NCI-H1694 (cell line): ENCODE data around the gene NDUFS8.

Experiments
- DNase-seq: peaks from one replicate; lab custom pipeline; 2025; lab: John Stamatoyannopoulos, UW

The NDUFS8 gene

DNA sequence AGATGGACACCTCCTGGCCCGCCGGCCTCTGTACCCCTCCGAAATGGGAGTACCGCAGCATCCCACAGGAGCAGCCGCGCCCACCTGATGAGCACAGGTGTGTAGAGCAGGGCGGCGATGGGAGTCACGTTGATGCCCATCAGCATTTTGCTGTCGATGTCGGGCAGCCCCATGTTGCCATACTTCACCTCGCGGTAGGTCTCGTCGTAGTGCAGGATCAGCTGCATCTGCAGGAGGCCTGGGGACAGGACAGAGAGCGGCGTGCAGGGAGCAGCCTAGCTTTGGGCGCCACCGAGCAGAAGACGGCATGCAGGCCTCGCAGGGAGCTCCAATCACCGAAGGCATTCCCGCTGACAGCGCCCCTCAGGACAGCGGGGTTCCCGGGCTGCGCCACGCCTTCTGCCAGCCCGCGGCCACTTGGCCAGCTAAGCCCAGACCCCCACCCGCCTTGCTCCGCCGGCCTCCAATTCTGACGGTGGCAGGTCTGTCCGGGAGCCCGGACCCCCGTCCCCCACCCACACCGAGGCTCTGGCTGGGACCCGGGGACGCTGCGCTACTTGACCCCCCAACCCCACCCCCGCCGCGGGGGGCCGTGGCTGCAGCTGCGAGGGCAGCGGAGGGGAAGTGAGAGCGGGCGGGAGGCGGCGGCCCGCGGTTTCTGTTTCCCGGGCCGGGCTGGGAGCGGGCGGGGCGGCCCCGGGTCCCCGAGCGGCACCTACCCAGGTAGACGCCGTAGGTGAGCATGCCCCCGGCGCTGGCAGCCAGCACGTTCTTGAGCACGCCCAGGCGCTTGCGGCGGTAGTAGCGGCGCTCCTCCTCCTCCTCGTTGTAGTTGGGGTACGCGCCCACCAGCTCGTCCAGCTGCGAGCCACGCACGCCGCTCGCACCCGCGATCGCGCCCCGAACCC, 27.3 kb upstream of the NDUFS8 start:
- DNase-seq = no peak

GRCh38 chr11:68003846-68004550, 26.5 kb upstream of the NDUFS8 start, which contains the start of gene UNC93B1:
UNC93B1 (minus strand) TSS chr11:68004097; CDS start chr11:68004043, 54 bp downstream.
- peak; percentile 18 for DNase-seq

- no peak for DNase-seq
Measured at GRCh38 chr11:68004551-68005335, 25.7 kb upstream of the NDUFS8 start.

DNA sequence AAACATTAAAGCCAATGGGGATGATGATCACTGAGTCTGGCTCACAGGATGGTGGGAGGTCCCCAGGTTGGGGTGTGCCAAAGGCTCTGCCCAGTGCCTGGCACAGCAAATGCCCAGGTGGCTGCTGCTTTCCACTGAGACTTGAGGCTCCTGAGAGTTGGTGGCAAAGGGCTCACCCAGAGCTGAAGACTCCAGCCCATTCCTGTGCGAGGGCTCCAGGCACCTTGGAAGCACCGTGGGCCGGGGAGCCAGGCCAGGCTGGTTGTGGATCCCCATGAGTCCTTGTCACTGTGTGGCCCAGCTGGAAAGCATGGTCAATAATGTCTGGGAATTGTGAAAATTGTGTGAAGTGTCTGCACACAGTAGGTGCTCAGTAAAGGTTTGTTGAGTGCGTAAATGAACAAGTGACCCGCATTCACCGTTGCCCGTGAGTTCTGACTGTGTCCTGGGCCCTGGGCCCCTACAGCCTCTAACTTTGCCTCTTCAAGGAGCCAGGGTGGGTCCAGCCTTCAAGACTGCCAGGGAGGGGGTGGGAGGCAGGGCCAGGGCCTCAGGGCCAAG, 23.8 kb upstream of the NDUFS8 start:
- DNase-seq = no peak

DNA sequence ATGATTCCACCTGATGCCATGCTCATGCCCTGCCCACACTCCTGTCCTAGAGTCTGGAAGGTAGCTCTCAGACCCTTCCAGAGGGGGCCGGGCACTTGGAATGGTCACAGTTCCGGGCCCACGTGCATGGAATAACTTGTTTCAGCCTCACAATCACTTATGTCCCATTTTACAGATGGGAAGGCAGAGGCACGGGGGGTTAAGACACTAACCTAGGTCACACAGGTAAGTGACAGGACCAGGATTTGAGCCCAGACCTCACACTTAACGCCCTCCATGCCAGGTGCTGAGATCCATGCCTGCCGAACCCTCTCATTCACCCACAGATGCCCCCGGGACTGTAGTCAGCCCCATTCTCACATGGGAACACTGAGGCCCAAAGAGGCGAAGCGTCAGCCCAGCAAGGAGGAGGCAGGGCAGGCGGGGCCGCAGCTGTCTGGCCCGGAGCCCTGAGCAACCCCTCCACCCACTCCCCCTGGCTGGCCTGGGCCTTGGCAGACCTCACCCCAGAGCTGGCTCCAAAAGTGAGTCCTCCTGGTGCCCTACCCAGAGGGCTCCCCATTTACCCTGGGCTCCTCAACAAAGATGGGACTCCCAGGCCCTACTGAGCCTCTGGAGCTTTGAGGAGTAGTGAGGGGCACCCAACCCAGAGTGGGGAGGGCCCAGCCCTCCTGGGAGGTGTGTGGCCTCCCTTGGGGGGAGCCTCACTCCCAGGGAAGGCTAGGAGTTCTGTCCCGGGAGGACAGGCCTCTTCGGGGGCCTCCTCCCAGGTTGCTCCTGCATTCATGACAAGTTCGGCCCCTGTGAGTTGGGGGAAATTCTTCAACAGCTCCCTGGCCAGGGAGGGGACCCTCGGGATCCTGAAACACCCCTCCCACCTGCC, 22.7 kb upstream of the NDUFS8 start:
- DNase-seq = no peak

DNA sequence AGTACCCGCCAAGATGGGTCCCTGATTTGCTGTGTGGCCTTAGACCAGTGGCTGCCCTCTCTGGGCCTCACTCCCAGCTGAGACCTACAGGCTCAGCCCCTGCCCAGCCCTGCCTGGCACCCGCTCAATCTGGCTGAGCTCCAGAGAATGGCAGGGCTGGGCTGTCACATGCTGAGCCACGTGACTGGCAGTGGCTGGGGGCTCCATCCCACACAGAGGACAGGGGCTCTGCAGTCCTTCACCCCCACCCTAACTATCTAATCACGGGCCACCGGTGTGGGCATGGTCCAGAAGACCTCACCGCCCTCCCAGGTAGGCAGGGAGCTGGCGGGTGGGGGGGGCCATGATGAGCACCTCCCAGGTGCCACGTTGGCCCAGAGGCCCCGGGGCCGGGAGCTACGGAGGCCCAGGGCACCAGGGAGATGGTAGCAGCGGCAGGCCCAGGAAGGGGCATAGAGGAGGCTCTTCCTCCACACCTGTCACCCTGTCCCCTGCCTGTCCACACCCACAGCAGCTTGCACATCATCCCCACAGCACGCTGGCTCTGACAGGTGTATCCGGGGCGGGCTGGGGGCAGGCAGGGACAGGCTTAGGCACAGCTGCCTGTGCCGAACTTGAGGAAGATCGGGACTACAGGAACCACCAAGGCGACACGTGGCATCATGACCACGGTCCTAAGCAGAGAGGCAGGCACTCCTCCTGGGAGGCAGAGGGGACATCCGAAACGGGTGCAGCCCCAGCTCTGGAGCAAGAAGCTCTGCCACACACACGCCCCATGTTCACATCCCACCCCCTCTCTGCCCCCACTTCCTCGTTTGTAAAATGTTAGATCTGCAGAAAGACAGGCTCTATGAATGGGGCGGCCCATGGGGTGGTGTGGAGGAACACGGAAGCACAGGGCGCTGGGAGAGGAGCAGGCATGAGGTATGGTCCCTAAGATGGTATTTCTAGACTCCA, 21.8 kb upstream of the NDUFS8 start:
- peak; percentile 14 for DNase-seq

GRCh38 chr11:68009391-68010089, 20.9 kb upstream of the NDUFS8 start:
- DNase-seq = no peak

DNA sequence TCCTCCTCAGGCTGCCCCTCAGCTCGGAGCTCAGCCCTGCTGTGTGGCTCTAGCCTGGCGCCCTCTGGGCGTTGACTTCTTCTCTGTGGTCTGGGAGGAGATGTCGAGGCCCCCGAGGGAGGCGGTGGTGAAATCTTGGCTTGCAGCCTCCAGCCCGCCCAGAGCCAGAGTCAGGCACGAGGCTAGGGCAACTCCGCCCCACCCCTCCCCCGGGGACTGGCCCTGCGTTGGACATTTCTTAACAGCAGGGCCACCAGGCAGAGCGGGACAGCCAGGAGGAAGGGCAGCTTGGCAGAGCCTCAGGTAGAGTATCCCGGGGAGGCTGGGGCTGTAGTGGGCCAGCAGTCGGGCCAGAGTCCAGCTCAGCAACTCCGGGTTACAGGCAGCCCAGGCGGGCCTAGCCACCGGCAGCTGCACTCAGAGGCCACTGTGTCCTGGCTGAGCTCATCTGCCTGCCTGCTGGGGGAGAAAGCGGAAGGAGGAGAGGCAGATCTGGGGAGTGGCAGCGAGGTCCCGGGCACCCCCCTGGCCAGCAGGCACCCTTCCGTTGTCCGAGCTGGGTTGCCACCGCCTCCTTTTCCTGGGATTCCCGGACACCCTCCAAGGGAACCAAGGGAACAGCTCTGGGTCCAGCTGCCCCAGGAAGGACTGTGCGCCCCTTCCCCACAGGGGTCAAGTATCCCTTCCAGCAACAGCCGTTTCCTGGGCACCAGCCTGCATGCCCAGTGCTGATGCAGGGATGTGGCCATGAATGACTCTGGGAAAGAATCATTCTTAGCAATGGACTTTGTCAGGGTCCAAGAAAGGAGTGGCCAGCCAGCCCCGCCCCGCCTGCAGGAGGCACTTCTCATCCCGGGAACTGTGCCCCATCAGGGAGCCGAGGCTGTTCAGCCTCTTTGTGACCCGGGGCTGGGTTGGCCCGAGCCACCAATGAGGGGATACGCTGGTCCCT, 20.1 kb upstream of the NDUFS8 start, which contains the start of gene ALDH3B1:
TSS of gene ALDH3B1 (plus strand) at position 238 of the 952 bp plus-strand sequence. CDS start 4,971 bp downstream, outside the sequence.
- DNase-seq = no peak

GRCh38 chr11:68011051-68011943, 19.2 kb upstream of the NDUFS8 start:
- DNase-seq = no peak

DNA sequence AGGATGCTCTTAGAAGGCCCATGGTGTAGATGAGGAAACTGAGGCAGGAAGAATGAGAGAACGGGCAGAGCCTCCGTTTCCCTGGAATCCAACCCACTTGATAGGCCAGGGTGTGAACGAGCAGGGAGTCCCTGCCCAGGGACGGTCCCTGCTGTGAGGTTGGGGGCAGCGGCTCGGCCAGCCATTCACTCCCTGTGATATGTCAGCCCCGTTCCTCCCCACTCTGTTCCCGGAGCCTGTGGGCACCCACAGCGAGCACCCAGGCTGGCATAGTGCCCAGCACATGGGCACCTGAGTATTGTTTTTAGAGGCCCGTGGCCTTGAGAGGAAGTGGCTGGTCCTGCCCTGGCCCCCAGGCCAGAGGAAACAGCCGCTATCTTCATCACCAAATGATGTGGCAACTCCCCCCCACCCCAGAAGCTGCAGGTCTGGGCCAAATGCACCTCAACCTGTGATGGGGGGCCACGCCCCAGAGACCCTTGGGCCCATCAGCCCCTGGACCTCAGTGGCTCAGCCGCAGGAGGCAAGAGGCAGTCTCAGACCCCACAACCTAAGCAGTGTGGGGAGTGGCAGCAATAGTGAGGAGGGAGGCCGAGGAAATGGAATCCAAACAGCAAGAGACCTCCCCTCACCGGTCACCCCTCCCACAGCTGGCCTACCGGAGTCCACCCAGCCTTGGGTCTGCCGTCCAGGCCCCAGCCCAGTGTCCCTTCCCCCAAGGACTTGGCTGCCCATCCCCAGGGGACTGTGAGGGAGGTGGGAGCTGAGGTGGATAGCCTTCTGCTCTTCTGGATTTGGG, 18.2 kb upstream of the NDUFS8 start:
- DNase-seq = no peak

DNA sequence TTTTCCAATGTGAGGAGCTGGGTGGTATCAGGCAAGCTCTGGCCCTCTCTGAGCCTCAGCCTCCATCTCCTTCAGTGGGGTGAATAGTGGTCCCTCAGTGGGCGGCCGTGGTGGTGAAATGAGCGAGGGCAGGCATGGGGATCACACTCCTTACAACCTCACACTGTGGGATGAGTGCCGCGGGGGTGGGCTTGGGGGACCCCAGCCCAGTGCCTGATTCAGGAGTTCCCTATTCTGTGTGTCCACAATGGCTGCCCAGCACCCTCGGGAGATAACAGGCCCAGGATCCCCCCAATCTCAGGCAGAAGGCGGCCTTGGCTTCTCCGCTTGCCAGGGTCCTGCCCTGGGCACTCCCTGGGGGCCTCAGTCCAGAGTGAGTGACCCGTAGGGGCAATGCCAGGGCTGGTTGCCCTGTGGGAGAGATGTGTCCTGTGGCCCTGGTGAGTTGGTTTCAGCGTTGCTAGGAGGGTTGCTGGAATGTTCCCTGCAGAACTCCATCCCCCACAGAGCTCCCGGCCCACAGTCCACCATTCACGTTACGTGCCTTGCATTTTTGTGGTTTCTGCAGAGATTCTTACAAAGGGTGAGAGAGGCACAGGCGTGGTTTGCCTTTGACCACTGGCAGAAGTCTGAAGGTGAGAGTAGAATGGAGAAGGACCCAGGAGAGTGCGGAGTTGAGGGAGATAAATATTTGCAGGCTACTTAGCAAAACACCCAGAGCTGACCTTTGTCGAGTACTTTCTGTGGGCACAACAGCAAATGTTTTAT, 17.5 kb upstream of the NDUFS8 start:
- no peak for DNase-seq

DNA sequence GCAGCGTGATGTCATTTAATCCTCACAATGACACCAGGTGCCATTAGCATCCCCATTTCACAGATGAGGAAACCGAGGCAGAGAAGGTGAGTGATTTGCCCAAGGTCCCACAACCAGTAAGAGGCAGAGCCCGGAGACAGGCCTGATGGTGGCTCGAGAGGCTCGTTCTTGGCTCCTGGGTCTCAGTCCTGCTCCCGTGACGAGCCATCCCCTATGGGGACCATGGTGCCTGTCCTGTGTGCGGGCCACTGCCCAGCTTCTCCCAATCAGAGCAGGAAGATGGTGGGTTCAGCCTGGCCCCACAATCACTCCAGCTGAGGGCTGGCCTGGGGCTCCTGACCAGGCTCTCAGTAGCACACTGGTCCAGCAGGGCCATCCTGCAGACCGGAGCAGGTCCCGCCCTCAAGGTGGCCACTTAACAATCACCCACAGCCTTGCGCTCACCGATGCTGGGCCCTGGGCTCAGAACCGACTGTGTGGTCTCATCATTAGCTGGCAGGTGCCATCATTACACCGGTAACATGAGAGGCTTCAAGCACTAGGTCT, 16.8 kb upstream of the NDUFS8 start:
- DNase-seq = no peak

GRCh38 chr11:68014157-68014946, 16.1 kb upstream of the NDUFS8 start:
- DNase-seq = no peak

GRCh38 chr11:68014947-68015447, 15.5 kb upstream of the NDUFS8 start:
- no peak for DNase-seq
